SU-DHL-6 (cell line): Measurements from ENCODE around the gene CHD1L.

ENCODE experiments used
- H2AFZ ChIP-seq: fragments of 200-600 bp; sonication (generic); 2 replicates; pipeline ENCODE4 v1.6.1; 2014; ENCODE audit warnings: low read depth, mild to moderate bottlenecking, moderate library complexity, mixed read lengths, antibody characterized with exemption, low read length; ENCODE audit not compliant: severe bottlenecking
- H3F3A ChIP-seq: fragments of 200-600 bp; shearing (Covaris generic); 2 replicates; pipeline ENCODE4 v1.6.0; 2016; ENCODE audit warnings: antibody characterized with exemption, mild to moderate bottlenecking; ENCODE audit not compliant: insufficient read depth
- H3K27ac ChIP-seq: fragments of 200-600 bp; sonication (generic); 2 replicates; pipeline ENCODE4 v1.5.1; 2016; ENCODE audit warnings: low read depth, mild to moderate bottlenecking, low read length, moderate library complexity, mixed read lengths
- H3K27me3 ChIP-seq: fragments of 200-600 bp; sonication (generic), shearing (Covaris generic); 2 replicates; pipeline ENCODE4 v1.6.0; 2014; ENCODE audit warnings: mild to moderate bottlenecking, low read length
- H3K36me3 ChIP-seq: fragments of 200-600 bp; sonication (generic); 2 replicates; pipeline ENCODE4 v1.6.1; 2014; ENCODE audit warnings: mild to moderate bottlenecking, low read length, mixed read lengths
- H3K4me2 ChIP-seq: fragments of 300-600, 200-600 bp; shearing (Covaris generic), sonication (generic); 2 replicates; pipeline ENCODE4 v1.6.0; 2014; ENCODE audit warnings: low read length, low read depth, mild to moderate bottlenecking; ENCODE audit not compliant: poor library complexity, severe bottlenecking
- H3K4me3 ChIP-seq: fragments of 200-600 bp; sonication (generic); 2 replicates; pipeline ENCODE4 v1.5.1; 2014; ENCODE audit warnings: antibody characterized with exemption, low read length, mild to moderate bottlenecking, mixed read lengths; ENCODE audit not compliant: insufficient read depth, poor library complexity, severe bottlenecking
- H3K79me2 ChIP-seq: fragments of 200-600 bp; sonication (generic); 2 replicates; pipeline ENCODE4 v1.6.1; 2014; ENCODE audit warnings: mild to moderate bottlenecking, low read length, moderate library complexity; ENCODE audit not compliant: insufficient read depth
- H3K9ac ChIP-seq: fragments of 200-600 bp; sonication (generic); 2 replicates; pipeline ENCODE4 v1.7.0; 2014; ENCODE audit warnings: mild to moderate bottlenecking, low read length
- H3K9me2 ChIP-seq: fragments of 200-600 bp; sonication (generic); replicated peaks from 2 replicates; pipeline ENCODE4 v1.6.1; 2014; ENCODE audit warnings: low read length; ENCODE audit not compliant: insufficient read depth
- H3K9me3 ChIP-seq: fragments of 200-600 bp; sonication (generic); 2 replicates; pipeline ENCODE4 v1.6.1; 2014; ENCODE audit warnings: low read length, mixed read lengths; ENCODE audit not compliant: insufficient read depth
- H4K20me1 ChIP-seq: fragments of 200-600 bp; sonication (generic); 2 replicates; pipeline ENCODE4 v1.6.1; 2014; ENCODE audit warnings: low read depth, mild to moderate bottlenecking, antibody characterized with exemption, low read length, moderate library complexity, mixed read lengths
- EZH2phosphoT487 ChIP-seq: fragments of 200-600 bp; sonication (generic), shearing (Covaris generic); conservative IDR thresholded peaks from 2 replicates; pipeline ENCODE4 v1.6.1; 2018; ENCODE audit warnings: mild to moderate bottlenecking, antibody characterized with exemption, low read length, moderate library complexity, mixed read lengths
- TF ChIP-seq, protein P1 (sequence below): fragments of 200-600 bp; sonication (generic); IDR thresholded peaks from one replicate; pipeline ENCODE4 v1.5.1; 2017; ENCODE audit warnings: antibody characterized with exemption, mild to moderate bottlenecking, low read length, moderate library complexity; ENCODE audit not compliant: insufficient read depth, poor library complexity, severe bottlenecking

The CHD1L gene

DNA sequence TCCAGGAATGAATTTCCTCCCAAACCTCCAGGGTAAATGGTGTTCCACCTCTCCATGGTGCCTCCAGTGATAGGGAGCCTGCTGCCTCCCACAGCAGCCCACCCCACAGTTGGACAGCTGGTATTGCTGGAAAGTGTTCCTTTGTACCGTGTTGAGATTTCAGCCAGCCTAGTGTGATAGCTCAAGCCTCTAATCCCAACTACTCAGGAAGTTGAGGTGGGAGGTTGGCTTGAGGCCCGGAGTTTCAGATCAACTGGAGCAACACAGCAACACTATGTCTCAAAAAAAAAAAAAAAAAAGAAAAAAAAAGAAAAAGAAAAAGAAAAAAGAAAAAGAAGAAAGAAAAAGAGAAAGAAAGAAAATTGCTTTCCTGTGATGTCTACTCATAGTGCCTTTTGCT lies 96.1 kb downstream of the CHD1L start:
- H3K27ac ChIP-seq, result no peak overlapping the region
- H4K20me1 ChIP-seq, result no peaks in the 10 kb centered on the region
- no peaks in the 10 kb centered on the region for H3K36me3 ChIP-seq
- H3K4me2 ChIP-seq, result no peak overlapping the region
- H3K27me3 ChIP-seq, result no peaks in the 10 kb centered on the region; the same call in 1 of the 2 replicates
- no peaks in the 10 kb centered on the region for H3K9me2 ChIP-seq
- H2AFZ ChIP-seq, result no peak overlapping the region
- no peaks in the 10 kb centered on the region for H3F3A ChIP-seq
- H3K9me3 ChIP-seq, result no peaks in the 10 kb centered on the region
- no peaks in the 10 kb centered on the region for H3K79me2 ChIP-seq
- no peak overlapping the region for H3K4me3 ChIP-seq
- H3K9ac ChIP-seq, result no peak overlapping the region
- TF ChIP-seq EZH2phosphoT487, result no peak
- TF ChIP-seq, protein P1, sequence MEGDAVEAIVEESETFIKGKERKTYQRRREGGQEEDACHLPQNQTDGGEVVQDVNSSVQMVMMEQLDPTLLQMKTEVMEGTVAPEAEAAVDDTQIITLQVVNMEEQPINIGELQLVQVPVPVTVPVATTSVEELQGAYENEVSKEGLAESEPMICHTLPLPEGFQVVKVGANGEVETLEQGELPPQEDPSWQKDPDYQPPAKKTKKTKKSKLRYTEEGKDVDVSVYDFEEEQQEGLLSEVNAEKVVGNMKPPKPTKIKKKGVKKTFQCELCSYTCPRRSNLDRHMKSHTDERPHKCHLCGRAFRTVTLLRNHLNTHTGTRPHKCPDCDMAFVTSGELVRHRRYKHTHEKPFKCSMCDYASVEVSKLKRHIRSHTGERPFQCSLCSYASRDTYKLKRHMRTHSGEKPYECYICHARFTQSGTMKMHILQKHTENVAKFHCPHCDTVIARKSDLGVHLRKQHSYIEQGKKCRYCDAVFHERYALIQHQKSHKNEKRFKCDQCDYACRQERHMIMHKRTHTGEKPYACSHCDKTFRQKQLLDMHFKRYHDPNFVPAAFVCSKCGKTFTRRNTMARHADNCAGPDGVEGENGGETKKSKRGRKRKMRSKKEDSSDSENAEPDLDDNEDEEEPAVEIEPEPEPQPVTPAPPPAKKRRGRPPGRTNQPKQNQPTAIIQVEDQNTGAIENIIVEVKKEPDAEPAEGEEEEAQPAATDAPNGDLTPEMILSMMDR, result no peak

DNA sequence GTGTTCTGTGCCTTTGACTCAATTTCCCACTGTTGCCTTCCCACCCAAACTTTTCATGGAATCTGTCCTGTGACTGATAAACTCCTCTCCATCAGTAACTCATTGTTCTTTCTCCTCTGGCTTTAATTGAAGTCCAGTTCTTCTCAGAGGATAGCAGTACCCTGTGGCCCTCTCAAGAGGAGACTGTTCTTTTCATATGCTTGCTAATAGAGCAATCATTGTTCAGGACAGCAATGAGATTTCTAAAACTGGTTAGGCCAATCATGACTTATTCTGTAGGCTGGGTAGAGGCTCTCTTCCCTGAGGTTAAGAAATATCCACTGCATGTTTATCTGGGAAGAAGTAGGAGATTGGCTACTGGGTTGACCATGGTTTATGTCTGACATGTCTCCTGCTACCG lies 98.8 kb downstream of the CHD1L start:
- no peaks in the 10 kb centered on the region for H3K9me3 ChIP-seq
- no peak overlapping the region for H3K27ac ChIP-seq
- H2AFZ ChIP-seq, result no peak overlapping the region
- H3K9ac ChIP-seq, result no peak overlapping the region
- H3K4me2 ChIP-seq, result no peak overlapping the region
- no peaks in the 10 kb centered on the region; the same call in 1 of the 2 replicates for H3K27me3 ChIP-seq
- TF ChIP-seq, protein P1, result no peak
- H3F3A ChIP-seq, result no peaks in the 10 kb centered on the region
- no peaks in the 10 kb centered on the region for H3K79me2 ChIP-seq
- no peaks in the 10 kb centered on the region for H4K20me1 ChIP-seq
- H3K4me3 ChIP-seq, result no peak overlapping the region
- H3K9me2 ChIP-seq, result no peaks in the 10 kb centered on the region
- H3K36me3 ChIP-seq, result no peaks in the 10 kb centered on the region
